Kasumi-1 (cell line): Measurements from ENCODE around the gene APBB1IP.
"Not testable (repeated sequence)": the region's sequence is repeated elsewhere in the genome, so short reads cannot be mapped to it uniquely, and the experiment has no call there.

Source experiments
- DNase-seq, 2 experiments: peaks; one replicate each; lab custom pipeline; 2025; lab: John Stamatoyannopoulos, UW

APBB1IP gene

GRCh38 chr10:26477501-26477900, 39.4 kb downstream of the APBB1IP start:
- no peak for DNase-seq

GRCh38 chr10:26478061-26478460, 39.9 kb downstream of the APBB1IP start:
- no peak for DNase-seq

GRCh38 chr10:26479766-26480492, 41.8 kb downstream of the APBB1IP start:
- DNase-seq: peak; percentile 95 to 97

GRCh38 chr10:26481315-26481692, 43.2 kb downstream of the APBB1IP start:
- DNase-seq: no peak

GRCh38 chr10:26481914-26482550, 43.9 kb downstream of the APBB1IP start:
- peak; percentile 99 to 100 for DNase-seq

- DNase-seq: no peak
Observed at GRCh38 chr10:26483554-26483953, 45.4 kb downstream of the APBB1IP start.

- DNase-seq: no peak
Observed at GRCh38 chr10:26485150-26485941, 47.2 kb downstream of the APBB1IP start.

GRCh38 chr10:26486304-26486703, 48.2 kb downstream of the APBB1IP start:
- DNase-seq: no peak

GRCh38 chr10:26486990-26487850, 49.1 kb downstream of the APBB1IP start:
- no peak for DNase-seq

- no peak for DNase-seq
Observed at GRCh38 chr10:26488344-26488743, 50.2 kb downstream of the APBB1IP start.

GRCh38 chr10:26489081-26489480, 50.9 kb downstream of the APBB1IP start:
- no peak for DNase-seq

GRCh38 chr10:26490367-26490766, 52.2 kb downstream of the APBB1IP start:
- not testable (repeated sequence) for DNase-seq

GRCh38 chr10:26491276-26491675, 53.1 kb downstream of the APBB1IP start:
- DNase-seq: no peak

GRCh38 chr10:26491934-26492333, 53.8 kb downstream of the APBB1IP start:
- no peak for DNase-seq

- not testable (repeated sequence) for DNase-seq
Observed at GRCh38 chr10:26492725-26493124, 54.6 kb downstream of the APBB1IP start.

- no peak for DNase-seq
Observed at GRCh38 chr10:26494018-26494417, 55.9 kb downstream of the APBB1IP start.

GRCh38 chr10:26499426-26499825, 61.3 kb downstream of the APBB1IP start:
- DNase-seq: no peak

- no peak for DNase-seq
Observed at GRCh38 chr10:26502986-26503385, 64.8 kb downstream of the APBB1IP start.

- DNase-seq: peak; percentile 24 to 30
Observed at GRCh38 chr10:26503911-26504310, 65.8 kb downstream of the APBB1IP start.

GRCh38 chr10:26504429-26504828, 66.3 kb downstream of the APBB1IP start:
- not testable (repeated sequence) for DNase-seq

- DNase-seq: no peak
Observed at GRCh38 chr10:26505491-26505890, 67.3 kb downstream of the APBB1IP start.

- DNase-seq: no peak
Observed at GRCh38 chr10:26506736-26507135, 68.6 kb downstream of the APBB1IP start.
